Calu3 (cell line): ENCODE data around the gene CIAPIN1. TPM values are rescaled to one million over a fixed set of nuclear protein-coding genes. Genes with fewer than 3 reads are reported as not detected.

ENCODE experiments used
- BruUV-seq: library from RNA; stranded (reverse); fragments of 400-500 nt; replicated peaks from 2 replicates; lab custom pipeline; 2021; lab: Mats Ljungman, UMichigan
- CTCF ChIA-PET: fragments of 300-600 bp; sonication (Branson Sonifier 250); formaldehyde crosslinking; loops from one replicate; lab custom pipeline; 2022; ENCODE audit warnings: antibody characterized with exemption; lab: Charles Lee
- DNase-seq: peaks from one replicate; pipeline ENCODE4 v3.0.0; 2022
- H3K27ac Mint-ChIP-seq: one replicate; pipeline ENCODE4 v1.8.0; 2022; ENCODE audit warnings: mixed read lengths; ENCODE audit not compliant: unreplicated experiment
- H3K27me3 Mint-ChIP-seq: one replicate; pipeline ENCODE4 v1.8.0; 2022; ENCODE audit warnings: mixed read lengths; ENCODE audit not compliant: unreplicated experiment
- H3K36me3 Mint-ChIP-seq: one replicate; pipeline ENCODE4 v1.8.0; 2022; ENCODE audit warnings: mild to moderate bottlenecking, moderate library complexity, mixed read lengths; ENCODE audit not compliant: insufficient read depth, unreplicated experiment
- H3K4me1 Mint-ChIP-seq: one replicate; pipeline ENCODE4 v1.8.0; 2022; ENCODE audit warnings: mild to moderate bottlenecking, low read depth, mixed read lengths; ENCODE audit not compliant: unreplicated experiment
- H3K4me3 Mint-ChIP-seq: one replicate; pipeline ENCODE4 v1.8.0; 2022; ENCODE audit warnings: mild to moderate bottlenecking, low read depth, moderate library complexity, mixed read lengths; ENCODE audit not compliant: unreplicated experiment
- H3K9me3 Mint-ChIP-seq: one replicate; pipeline ENCODE4 v1.8.0; 2022; ENCODE audit warnings: low read depth, mixed read lengths; ENCODE audit not compliant: unreplicated experiment
- intact Hi-C: fragments of 100-400 bp; cut with micrococcal nuclease; formaldehyde crosslinking; loops from one replicate; pipeline ENCODE4 v1.10.0; 2022; ENCODE audit not compliant: unreplicated experiment
- total RNA-seq: library from RNA; stranded (reverse); gene quantifications from 2 replicates; pipeline ENCODE4 v1.2.3, GENCODE V29; 2022
- TF ChIP-seq, protein P1 (sequence below): fragments of 200-600 bp; IDR thresholded peaks from one replicate; pipeline ENCODE4 v1.8.0; 2022; ENCODE audit warnings: antibody characterized with exemption; ENCODE audit not compliant: unreplicated experiment

CIAPIN1 gene
- total RNA-seq, 1 experiment from 2014 or later, result 77.2 TPM

DNA sequence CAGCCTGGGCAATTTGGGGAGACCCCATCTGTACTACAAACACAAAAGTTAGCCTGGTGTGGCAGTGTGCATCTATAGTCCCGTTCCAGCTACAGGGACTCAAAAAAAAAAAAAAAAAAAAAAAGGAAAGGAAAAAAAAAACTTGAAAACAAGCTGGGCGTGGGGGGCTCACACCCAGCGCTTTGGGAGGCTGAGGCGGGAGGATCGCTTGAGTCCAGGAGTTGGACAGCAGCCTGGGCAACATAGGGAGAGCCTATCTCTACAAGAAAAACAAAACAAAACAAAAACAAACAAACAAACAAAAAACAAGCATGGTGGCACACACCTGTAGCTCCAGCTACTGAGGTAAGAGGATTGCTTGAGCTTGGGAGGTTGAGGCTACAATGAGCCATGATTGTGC, 55.5 kb downstream of the CIAPIN1 start:
- TF ChIP-seq, protein P1, sequence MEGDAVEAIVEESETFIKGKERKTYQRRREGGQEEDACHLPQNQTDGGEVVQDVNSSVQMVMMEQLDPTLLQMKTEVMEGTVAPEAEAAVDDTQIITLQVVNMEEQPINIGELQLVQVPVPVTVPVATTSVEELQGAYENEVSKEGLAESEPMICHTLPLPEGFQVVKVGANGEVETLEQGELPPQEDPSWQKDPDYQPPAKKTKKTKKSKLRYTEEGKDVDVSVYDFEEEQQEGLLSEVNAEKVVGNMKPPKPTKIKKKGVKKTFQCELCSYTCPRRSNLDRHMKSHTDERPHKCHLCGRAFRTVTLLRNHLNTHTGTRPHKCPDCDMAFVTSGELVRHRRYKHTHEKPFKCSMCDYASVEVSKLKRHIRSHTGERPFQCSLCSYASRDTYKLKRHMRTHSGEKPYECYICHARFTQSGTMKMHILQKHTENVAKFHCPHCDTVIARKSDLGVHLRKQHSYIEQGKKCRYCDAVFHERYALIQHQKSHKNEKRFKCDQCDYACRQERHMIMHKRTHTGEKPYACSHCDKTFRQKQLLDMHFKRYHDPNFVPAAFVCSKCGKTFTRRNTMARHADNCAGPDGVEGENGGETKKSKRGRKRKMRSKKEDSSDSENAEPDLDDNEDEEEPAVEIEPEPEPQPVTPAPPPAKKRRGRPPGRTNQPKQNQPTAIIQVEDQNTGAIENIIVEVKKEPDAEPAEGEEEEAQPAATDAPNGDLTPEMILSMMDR, result no peak
- Mint-ChIP-seq H3K4me1 (peaks cover 60% of the 10 kb centered on the region), H3K27ac (no peak overlapping the region), H3K27me3 (no peaks in the 10 kb centered on the region), H3K4me3 (no peak overlapping the region), H3K9me3 (no peaks in the 10 kb centered on the region), H3K36me3 (peaks cover 13% of the 10 kb centered on the region)
- intact Hi-C loops, result no loop called here
- CTCF ChIA-PET, result interaction anchor here (0.6 to 1.9 kb wide), 4 partner anchors 11 to 62 kb away, joined by 3 to 10 read pairs (median 9); no protein-coding TSS in a partner anchor
- BruUV-seq, result no TSS peak
- DNase-seq, result no peak

DNA sequence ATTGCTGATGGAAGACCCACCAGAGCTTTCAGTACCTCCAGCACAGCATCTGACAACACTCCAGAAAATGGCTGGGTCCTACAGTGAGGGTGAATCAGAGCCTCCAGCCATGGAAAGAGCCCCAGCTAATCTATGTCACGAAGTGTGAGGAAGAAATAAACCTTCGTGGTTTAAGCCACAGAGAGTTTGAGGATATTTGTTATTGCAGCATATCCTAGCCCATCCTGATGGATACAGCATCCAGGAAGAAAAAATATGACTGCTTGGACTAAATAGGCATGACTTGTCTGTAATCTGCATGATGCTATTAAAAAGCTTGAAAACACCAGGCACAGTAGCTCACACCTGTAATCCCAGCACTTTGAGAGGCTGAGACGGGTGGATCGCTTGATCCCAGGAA, 55.9 kb downstream of the CIAPIN1 start:
- BruUV-seq, result no TSS peak
- CTCF ChIA-PET, result interaction anchor here (0.9 to 1.7 kb wide), 2 partner anchors 10 to 26 kb away, joined by 8 to 10 read pairs; no protein-coding TSS in a partner anchor

DNA sequence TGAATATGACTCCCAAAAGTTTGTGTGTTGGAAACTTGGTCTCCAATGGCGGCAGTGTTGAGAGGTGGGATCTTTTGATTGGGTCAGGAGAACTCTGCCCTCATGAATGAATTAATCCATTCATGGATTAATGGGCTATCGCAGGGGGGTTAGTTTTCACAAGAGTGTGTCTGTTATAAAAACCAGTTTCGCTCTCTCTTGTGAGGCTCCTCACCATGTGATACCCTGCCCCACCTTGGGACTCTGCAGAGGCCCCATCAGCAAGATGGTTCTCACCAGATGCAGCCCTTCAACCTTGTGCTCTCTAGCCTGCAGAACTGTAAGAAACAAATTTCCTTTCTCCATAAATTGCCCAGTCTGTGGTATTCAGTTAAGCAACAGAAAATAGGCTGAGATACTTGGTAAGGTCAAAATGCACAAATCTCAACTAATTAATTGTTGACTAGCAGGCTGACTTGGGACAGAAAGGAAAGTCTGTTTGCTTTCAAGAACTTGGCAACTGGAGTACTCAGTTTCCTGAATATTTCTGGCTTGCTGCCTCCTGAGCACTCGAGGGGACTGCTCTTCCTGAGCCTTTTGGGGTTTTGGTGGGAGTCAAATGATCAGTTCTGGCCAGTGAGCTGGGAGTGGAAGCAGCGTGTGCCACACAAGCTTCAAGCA, 56.4 kb downstream of the CIAPIN1 start:
- no peak for DNase-seq
- BruUV-seq, result no TSS peak
- Mint-ChIP-seq H3K4me3 (no peak overlapping the region), H3K27ac (no peak overlapping the region), H3K9me3 (no peaks in the 10 kb centered on the region), H3K4me1 (peaks cover 63% of the 10 kb centered on the region), H3K27me3 (no peaks in the 10 kb centered on the region), H3K36me3 (peaks cover 13% of the 10 kb centered on the region)
- CTCF ChIA-PET, result interaction anchor here (0.6 to 0.9 kb wide), 2 partner anchors 10 to 198 kb away, joined by 8 read pairs; no protein-coding TSS in a partner anchor
- intact Hi-C loops, result no loop called here
- TF ChIP-seq, protein P1, result no peak

More for the DNA sequence above, 55.9 kb downstream of the CIAPIN1 start:
- H3K27me3 Mint-ChIP-seq, result no peaks in the 10 kb centered on the region
- no peak overlapping the region for H3K4me3 Mint-ChIP-seq
- peaks cover 13% of the 10 kb centered on the region for H3K36me3 Mint-ChIP-seq
- DNase-seq, result no peak
- TF ChIP-seq, protein P1, result no peak
- H3K4me1 Mint-ChIP-seq, result peaks cover 63% of the 10 kb centered on the region
- intact Hi-C loops, result no loop called here
- no peaks in the 10 kb centered on the region for H3K9me3 Mint-ChIP-seq
- no peak overlapping the region for H3K27ac Mint-ChIP-seq

- no peak for DNase-seq
- CTCF ChIA-PET, result no interaction called here
- no peaks in the 10 kb centered on the region for H3K9me3 Mint-ChIP-seq
- H3K36me3 Mint-ChIP-seq, result peaks cover 6% of the 10 kb centered on the region
- intact Hi-C loops, result no loop called here
- H3K4me1 Mint-ChIP-seq, result peaks cover 74% of the 10 kb centered on the region
- H3K27ac Mint-ChIP-seq, result peak overlapping the region; percentile 71
- H3K27me3 Mint-ChIP-seq, result no peaks in the 10 kb centered on the region
- H3K4me3 Mint-ChIP-seq, result peak overlapping the region; percentile 24
- no TSS peak for BruUV-seq
- TF ChIP-seq, protein P1, result no peak
Observed at GRCh38 chr16:57389087-57389468, 58.1 kb downstream of the CIAPIN1 start.
